Measurements from ENCODE around the gene ABCA13. TPM values are rescaled to one million over a fixed set of nuclear protein-coding genes. Genes with fewer than 3 reads are reported as not detected.

ABCA13 gene
- polyA plus RNA-seq, 3 donors: 0.10 to 0.41 (median 0.37) TPM

GRCh38 chr7:48506569-48506968, 335.3 kb downstream of the ABCA13 start:
- no peaks in the 10 kb centered on the region for H3K4me1 ChIP-seq (ENCODE audit: control insufficient read depth in 1 of 2, insufficient read depth in 2 of 2, low read length in 2 of 2)
- no peaks in the 10 kb centered on the region for H3K36me3 ChIP-seq (replicated peaks in 1 of 2; ENCODE audit: control insufficient read depth in 1 of 2, insufficient read depth in 2 of 2, low read length in 2 of 2)
- no peak overlapping the region for H3K27ac Mint-ChIP-seq
- WGBS (ENCODE audit: insufficient coverage): no CpG with 5 or more reads among the region's 4 CpGs
- H3K4me3 ChIP-seq (replicated peaks in 1 of 3; ENCODE audit: low read depth in 2 of 3, low read length in 3 of 3): no peak overlapping the region
- H3K27me3 ChIP-seq (ENCODE audit: control insufficient read depth in 2 of 2, insufficient read depth in 2 of 2, low read length in 2 of 2): no peaks in the 10 kb centered on the region
- no peak overlapping the region for H3K4me3 Mint-ChIP-seq
- H3K4me1 Mint-ChIP-seq: no peaks in the 10 kb centered on the region
- TF ChIP-seq CTCF (IDR thresholded peaks at IDR 0.05): no peak
- H3K9me3 ChIP-seq (replicated peaks in 1 of 2; ENCODE audit: control insufficient read depth in 1 of 2, insufficient read depth in 1 of 2, low read length in 2 of 2): no peaks in the 10 kb centered on the region
- no peak overlapping the region for H3K9ac ChIP-seq (ENCODE audit: insufficient read depth, low read length, poor library complexity, severe bottlenecking)
- peaks cover 0 to 3% (median 0%) of the 10 kb centered on the region in 7 donors for H3K9me3 Mint-ChIP-seq
- H3K27me3 Mint-ChIP-seq (ENCODE audit: low read depth in 3 of 3): peaks cover 0 to 7% (median 4%) of the 10 kb centered on the region in 3 donors
- peaks cover 0 to 2% of the 10 kb centered on the region in 2 donors for H3K36me3 Mint-ChIP-seq
- H3K27ac ChIP-seq (ENCODE audit: low read depth in 1 of 2, low read length in 2 of 2): no peak overlapping the region
- H3K79me2 ChIP-seq (ENCODE audit: insufficient read depth, low read length): no peaks in the 10 kb centered on the region
- H3K4me2 ChIP-seq (replicated peaks; ENCODE audit: extremely low read depth, low read length, poor library complexity, severe bottlenecking): no peak overlapping the region
- intact Hi-C loops (cut with micrococcal nuclease): no loop called here
- no peak for DNase-seq
- no peaks in the 10 kb centered on the region for H4K20me1 ChIP-seq (ENCODE audit: insufficient read depth, low read length)
- no peak overlapping the region for H2AFZ ChIP-seq (ENCODE audit: insufficient read depth, low read depth, low read length, poor library complexity, severe bottlenecking)

DNA sequence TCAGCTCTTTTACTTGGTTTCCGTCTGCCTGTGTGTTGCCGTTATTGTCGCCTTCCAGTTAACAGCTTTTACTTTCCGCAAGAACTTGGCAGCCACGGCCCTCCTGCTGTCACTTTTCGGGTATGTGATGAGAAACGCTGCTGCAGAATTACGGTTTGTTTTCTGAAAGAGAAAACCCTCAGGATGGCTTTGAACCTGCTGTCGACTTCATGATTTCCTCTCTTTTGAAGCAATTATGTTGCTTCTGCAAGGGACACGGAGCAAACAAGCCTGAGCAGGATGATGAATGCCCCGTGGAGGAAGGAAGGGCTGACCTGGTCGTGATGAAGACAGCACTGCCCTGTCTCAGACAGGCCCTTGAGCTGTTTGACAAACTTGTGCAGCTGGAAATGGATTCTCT, 339.8 kb downstream of the ABCA13 start:
- peaks cover 0 to 3% (median 0%) of the 10 kb centered on the region in 7 donors for H3K9me3 Mint-ChIP-seq
- no peak overlapping the region for H3K9ac ChIP-seq (ENCODE audit: insufficient read depth, low read length, poor library complexity, severe bottlenecking)
- peaks cover 10 to 13% (median 12%) of the 10 kb centered on the region in 3 donors for H3K27me3 Mint-ChIP-seq (ENCODE audit: low read depth in 3 of 3)
- no peak for DNase-seq
- no peak overlapping the region for H3K4me2 ChIP-seq (replicated peaks; ENCODE audit: extremely low read depth, low read length, poor library complexity, severe bottlenecking)
- H3K4me3 ChIP-seq (replicated peaks in 1 of 3; ENCODE audit: low read depth in 2 of 3, low read length in 3 of 3): no peak overlapping the region
- H3K4me3 Mint-ChIP-seq: no peak overlapping the region
- peaks cover 8% of the 10 kb centered on the region for H3K4me1 Mint-ChIP-seq
- no peaks in the 10 kb centered on the region for H3K36me3 ChIP-seq (replicated peaks in 1 of 2; ENCODE audit: control insufficient read depth in 1 of 2, insufficient read depth in 2 of 2, low read length in 2 of 2)
- H3K27me3 ChIP-seq (ENCODE audit: control insufficient read depth in 2 of 2, insufficient read depth in 2 of 2, low read length in 2 of 2): peaks cover 3 to 5% of the 10 kb centered on the region in 2 donors
- no peaks in the 10 kb centered on the region for H3K79me2 ChIP-seq (ENCODE audit: insufficient read depth, low read length)
- intact Hi-C loops (cut with micrococcal nuclease): no loop called here
- 91% methylated on average over 12 of the region's 12 CpGs for WGBS (ENCODE audit: insufficient coverage)
- peak overlapping the region in 1 of 7 donors; percentile 52 for H3K27ac Mint-ChIP-seq
- H3K9me3 ChIP-seq (replicated peaks in 1 of 2; ENCODE audit: control insufficient read depth in 1 of 2, insufficient read depth in 1 of 2, low read length in 2 of 2): no peaks in the 10 kb centered on the region
- H3K4me1 ChIP-seq (ENCODE audit: control insufficient read depth in 1 of 2, insufficient read depth in 2 of 2, low read length in 2 of 2): peaks cover 5 to 10% of the 10 kb centered on the region in 2 donors
- H2AFZ ChIP-seq (ENCODE audit: insufficient read depth, low read depth, low read length, poor library complexity, severe bottlenecking): no peak overlapping the region
- no peaks in the 10 kb centered on the region for H4K20me1 ChIP-seq (ENCODE audit: insufficient read depth, low read length)
- H3K36me3 Mint-ChIP-seq: peaks cover 0 to 2% of the 10 kb centered on the region in 2 donors
- no peak overlapping the region for H3K27ac ChIP-seq (ENCODE audit: low read depth in 1 of 2, low read length in 2 of 2)
- no peak for TF ChIP-seq CTCF (IDR thresholded peaks at IDR 0.05)
